HUES64 (cell line): Measurements from ENCODE around the gene SLC4A2.

ENCODE experiments used
- H3K27ac ChIP-seq: 2 replicates; pipeline ENCODE4 v1.7.0; 2013; ENCODE audit warnings: low read depth, low read length, inconsistent platforms
- H3K27me3 ChIP-seq: 2 replicates; pipeline ENCODE4 v1.6.1; 2013; ENCODE audit warnings: mild to moderate bottlenecking, low read length; ENCODE audit not compliant: insufficient read depth
- H3K36me3 ChIP-seq: 2 replicates; pipeline ENCODE4 v1.6.1; 2013; ENCODE audit warnings: mild to moderate bottlenecking, low read length; ENCODE audit not compliant: insufficient read depth
- H3K4me1 ChIP-seq: 2 replicates; pipeline ENCODE4 v1.6.1; 2013; ENCODE audit warnings: mild to moderate bottlenecking, low read length, moderate library complexity; ENCODE audit not compliant: insufficient read depth
- H3K4me3 ChIP-seq: 2 replicates; pipeline ENCODE4 v1.5.1; 2013; ENCODE audit warnings: mild to moderate bottlenecking, low read length, moderate library complexity
- H3K9ac ChIP-seq: 2 replicates; pipeline ENCODE4 v1.6.1; 2013; ENCODE audit warnings: mild to moderate bottlenecking, low read depth, low read length
- H3K9me3 ChIP-seq: 2 replicates; pipeline ENCODE4 v1.6.1; 2013; ENCODE audit warnings: low read depth, low read length; ENCODE audit not compliant: insufficient read depth
- WGBS: fragments of 150-250, 120-280 bp; methylation state at CpG from one replicate; pipeline ENCODE4 v1.1.7; 2013; ENCODE audit warnings: missing lambda C conversion rate; 5-methylcytosine and 5-hydroxymethylcytosine counted together

The SLC4A2 gene

GRCh38 chr7:151089893-151090730, 30.7 kb downstream of the SLC4A2 start:
- H3K27ac ChIP-seq, result no peak overlapping the region
- no peak overlapping the region for H3K9ac ChIP-seq
- no peaks in the 10 kb centered on the region for H3K9me3 ChIP-seq
- peaks cover 2% of the 10 kb centered on the region; the same call in 1 of the 2 replicates for H3K36me3 ChIP-seq
- H3K27me3 ChIP-seq, result peaks cover 35% of the 10 kb centered on the region
- 83% methylated on average over 22 of the region's 22 CpGs for WGBS
- peaks cover 26% of the 10 kb centered on the region for H3K4me1 ChIP-seq
- 0 out of 2 replicates have a peak overlapping the region, but pooled peaks have one; percentile 74 for H3K4me3 ChIP-seq

GRCh38 chr7:151091003-151091402, 31.6 kb downstream of the SLC4A2 start:
- WGBS, result 88% methylated on average over 7 of the region's 7 CpGs
- Histone ChIP-seq H3K36me3 (peaks cover 5% of the 10 kb centered on the region; the same call in 1 of the 2 replicates), H3K27ac (no peak overlapping the region), H3K4me1 (peaks cover 23% of the 10 kb centered on the region), H3K4me3 (no peak overlapping the region), H3K27me3 (peaks cover 31% of the 10 kb centered on the region), H3K9me3 (no peaks in the 10 kb centered on the region), H3K9ac (no peak overlapping the region)

- no peak overlapping the region for H3K27ac ChIP-seq
- H3K4me1 ChIP-seq, result peaks cover 23% of the 10 kb centered on the region
- H3K27me3 ChIP-seq, result peaks cover 31% of the 10 kb centered on the region
- H3K4me3 ChIP-seq, result no peak overlapping the region
- no peaks in the 10 kb centered on the region for H3K9me3 ChIP-seq
- H3K9ac ChIP-seq, result no peak overlapping the region
- WGBS, result 67% methylated on average over 6 of the region's 6 CpGs
- peaks cover 5% of the 10 kb centered on the region; the same call in 1 of the 2 replicates for H3K36me3 ChIP-seq
These were observed 32.0 kb downstream of the SLC4A2 start for GRCh38 chr7:151091431-151091830.

GRCh38 chr7:151091988-151092387, 32.6 kb downstream of the SLC4A2 start:
- no peak overlapping the region for H3K9ac ChIP-seq
- 95% methylated on average over 14 of the region's 14 CpGs for WGBS
- peaks cover 5% of the 10 kb centered on the region; the same call in 1 of the 2 replicates for H3K36me3 ChIP-seq
- no peaks in the 10 kb centered on the region for H3K9me3 ChIP-seq
- H3K4me1 ChIP-seq, result peaks cover 23% of the 10 kb centered on the region
- H3K27ac ChIP-seq, result no peak overlapping the region
- H3K4me3 ChIP-seq, result no peak overlapping the region
- peaks cover 29% of the 10 kb centered on the region for H3K27me3 ChIP-seq

- Histone ChIP-seq H3K27ac (no peak overlapping the region), H3K9ac (no peak overlapping the region), H3K4me1 (peaks cover 11% of the 10 kb centered on the region), H3K4me3 (no peak overlapping the region), H3K9me3 (no peaks in the 10 kb centered on the region), H3K27me3 (peaks cover 11% of the 10 kb centered on the region), H3K36me3 (peaks cover 5% of the 10 kb centered on the region; the same call in 1 of the 2 replicates)
- WGBS, result 89% methylated on average over 6 of the region's 6 CpGs
These were observed 34.4 kb downstream of the SLC4A2 start for GRCh38 chr7:151093748-151094147.

GRCh38 chr7:151094675-151095074, 35.3 kb downstream of the SLC4A2 start:
- Histone ChIP-seq H3K36me3 (peaks cover 5% of the 10 kb centered on the region; the same call in 1 of the 2 replicates), H3K9ac (no peak overlapping the region), H3K4me3 (no peak overlapping the region), H3K9me3 (no peaks in the 10 kb centered on the region), H3K27me3 (peaks cover 3% of the 10 kb centered on the region; the same call in 1 of the 2 replicates), H3K27ac (no peak overlapping the region), H3K4me1 (peaks cover 2% of the 10 kb centered on the region)
- WGBS, result 91% methylated on average over 5 of the region's 5 CpGs

- Histone ChIP-seq H3K9ac (no peak overlapping the region), H3K36me3 (peaks cover 5% of the 10 kb centered on the region; the same call in 1 of the 2 replicates)
- WGBS, result 93% methylated on average over 9 of the region's 10 CpGs
These were observed 35.9 kb downstream of the SLC4A2 start for GRCh38 chr7:151095123-151095797.

GRCh38 chr7:151095828-151096475, 36.6 kb downstream of the SLC4A2 start:
- H3K4me1 ChIP-seq, result no peaks in the 10 kb centered on the region; the same call in 1 of the 2 replicates
- H3K27me3 ChIP-seq, result no peaks in the 10 kb centered on the region
- H3K9me3 ChIP-seq, result no peaks in the 10 kb centered on the region
- H3K36me3 ChIP-seq, result peaks cover 5% of the 10 kb centered on the region; the same call in 1 of the 2 replicates
- H3K27ac ChIP-seq, result no peak overlapping the region
- WGBS, result 92% methylated on average over 17 of the region's 17 CpGs
- no peak overlapping the region for H3K4me3 ChIP-seq
- no peak overlapping the region for H3K9ac ChIP-seq

More at GRCh38 chr7:151095123-151095797, 35.9 kb downstream of the SLC4A2 start:
- Histone ChIP-seq H3K4me1 (no peaks in the 10 kb centered on the region; the same call in 1 of the 2 replicates), H3K27me3 (no peaks in the 10 kb centered on the region), H3K9me3 (no peaks in the 10 kb centered on the region), H3K27ac (no peak overlapping the region), H3K4me3 (no peak overlapping the region)

- Histone ChIP-seq H3K4me1 (peaks cover 14% of the 10 kb centered on the region), H3K27me3 (no peaks in the 10 kb centered on the region), H3K36me3 (0 out of 2 replicates have a peak, but pooled peaks cover 3% of the 10 kb centered on the region), H3K9me3 (no peaks in the 10 kb centered on the region), H3K4me3 (no peak overlapping the region), H3K9ac (no peak overlapping the region), H3K27ac (no peak overlapping the region)
- 87% methylated on average over 20 of the region's 20 CpGs for WGBS
These were observed 40.3 kb downstream of the SLC4A2 start for GRCh38 chr7:151099486-151100211.

GRCh38 chr7:151100921-151101320, 41.5 kb downstream of the SLC4A2 start:
- Histone ChIP-seq H3K36me3 (0 out of 2 replicates have a peak, but pooled peaks cover 1% of the 10 kb centered on the region), H3K4me3 (no peak overlapping the region), H3K9ac (no peak overlapping the region), H3K27me3 (no peaks in the 10 kb centered on the region), H3K4me1 (peaks cover 21% of the 10 kb centered on the region), H3K9me3 (no peaks in the 10 kb centered on the region), H3K27ac (no peak overlapping the region)
- WGBS, result 94% methylated on average over 10 of the region's 10 CpGs
